CD4-positive, alpha-beta T cell treated with Interleukin-21 for 1 hour (primary cell): ENCODE data around the gene SIRPD.
"Not testable (repeated sequence)": the region's sequence is repeated elsewhere in the genome, so short reads cannot be mapped to it uniquely, and the experiment has no call there.

Experiments used
- DNase-seq: peaks from one replicate; pipeline ENCODE4 v3.0.0-alpha.2; 2020

SIRPD gene

DNA sequence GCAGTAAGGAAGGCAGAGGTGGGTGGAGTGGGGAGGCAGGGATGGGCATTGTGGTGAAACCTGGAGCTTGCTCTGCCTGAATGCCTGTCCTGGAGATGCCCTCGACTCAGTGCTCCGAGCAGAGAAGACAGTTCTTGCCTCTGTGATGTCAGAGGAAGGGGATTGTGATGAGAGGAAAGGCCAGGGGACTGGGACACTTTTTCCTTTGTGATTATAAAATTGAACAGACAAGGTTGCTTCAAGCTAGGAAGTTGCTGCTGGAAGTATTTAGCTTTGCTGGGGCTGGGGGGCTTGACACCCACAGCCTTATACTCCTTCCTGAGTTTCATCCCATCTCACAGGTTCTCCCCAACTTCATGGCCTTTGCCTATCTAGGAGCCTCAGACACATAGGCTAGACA lies at the start of gene SIRPD:
SIRPD (minus strand) TSS at position 101 of the 400 bp plus-strand sequence; CDS start at position 49, 52 bp downstream.
- DNase-seq: no peak

GRCh38 chr20:1600736-1601135 lies 43.2 kb upstream of the SIRPD start:
- DNase-seq: no peak

- DNase-seq: no peak
Measured at GRCh38 chr20:1595333-1595732, 37.8 kb upstream of the SIRPD start.

DNA sequence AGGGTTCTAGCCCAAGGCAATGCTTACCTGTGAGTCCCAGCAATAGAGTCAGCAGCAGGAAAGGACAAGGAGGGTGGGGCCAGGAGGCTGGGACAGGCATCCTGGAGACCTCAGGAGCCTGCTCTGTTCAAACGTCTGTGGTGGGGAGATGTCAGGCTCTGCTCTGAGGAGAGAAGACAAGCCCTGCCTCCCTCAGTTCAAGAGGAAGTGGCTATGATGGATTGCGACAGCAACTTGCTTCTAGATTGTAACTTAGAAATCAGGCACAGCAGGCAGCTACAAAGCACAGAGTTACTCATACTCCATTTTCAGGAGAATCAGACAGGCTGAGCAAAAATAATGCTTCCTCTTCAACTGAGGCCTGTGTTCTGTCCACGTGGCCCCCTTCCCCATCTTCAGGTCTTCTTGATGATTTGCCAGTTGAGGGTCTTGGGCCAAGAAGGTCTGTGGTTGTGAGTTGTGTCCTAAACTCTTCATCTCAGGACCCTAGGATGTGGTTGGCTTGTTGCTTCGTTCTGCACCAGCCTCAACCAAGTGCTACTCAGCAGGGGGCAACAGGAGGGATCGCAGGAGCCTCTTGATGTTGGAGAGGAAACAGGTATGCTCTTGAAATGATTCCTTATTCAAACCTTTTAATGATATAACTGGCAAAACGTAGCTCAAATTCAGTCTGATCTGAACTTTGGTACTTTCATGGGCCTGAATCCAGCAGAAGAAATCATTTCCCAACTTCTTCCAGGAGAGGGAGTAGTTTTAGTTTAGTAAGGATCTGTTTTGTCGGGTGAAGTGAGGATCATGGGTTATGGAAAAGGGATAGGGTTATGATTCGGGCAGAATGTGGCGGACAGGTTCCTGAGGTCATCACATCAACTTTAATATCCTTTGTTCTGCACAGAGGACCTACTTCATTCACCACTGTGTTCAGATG lies 31.3 kb upstream of the SIRPD start:
- no peak for DNase-seq

- no peak for DNase-seq
Measured at GRCh38 chr20:1587781-1588532, 30.5 kb upstream of the SIRPD start.

GRCh38 chr20:1579488-1579887 lies 22.0 kb upstream of the SIRPD start:
- no peak for DNase-seq

DNA sequence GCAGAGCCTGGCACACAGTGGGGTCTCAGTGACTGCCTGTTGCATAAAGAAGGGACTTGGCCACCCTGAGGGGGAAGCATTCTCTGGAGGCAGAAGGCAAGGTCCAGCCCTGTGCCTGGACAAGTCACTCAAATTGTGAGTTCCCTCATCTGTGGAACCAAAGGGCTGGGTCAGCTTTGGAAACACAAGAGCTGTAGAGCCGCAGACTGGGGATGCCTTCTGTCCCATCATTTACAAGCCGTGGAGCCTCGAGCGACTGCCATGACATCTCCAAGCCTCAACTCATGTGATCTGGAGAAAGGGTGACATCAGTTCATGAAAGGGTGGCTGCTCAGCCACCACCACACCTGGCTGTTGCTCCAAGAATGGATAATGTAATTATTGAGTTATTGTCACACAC lies 20.4 kb upstream of the SIRPD start:
- DNase-seq: no peak

DNA sequence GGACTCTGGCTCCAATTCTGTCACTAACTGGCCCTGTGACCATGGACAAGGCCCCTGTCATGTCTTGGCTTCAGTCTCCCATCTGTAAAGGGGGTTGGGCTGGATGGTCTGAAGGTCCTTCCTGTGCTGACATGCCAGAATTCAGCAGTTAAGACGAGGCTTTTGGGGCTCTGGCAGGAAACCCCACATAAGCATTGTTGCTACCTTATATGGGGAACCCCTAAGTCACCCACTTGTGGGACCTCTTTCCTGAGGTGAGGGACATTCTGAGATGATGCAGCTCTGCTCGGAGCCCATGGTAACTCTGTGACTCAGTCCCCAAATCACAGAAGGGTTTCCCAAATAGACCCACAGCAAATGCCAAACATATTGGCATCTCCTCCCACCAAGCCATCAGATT lies 19.8 kb upstream of the SIRPD start:
- not testable (repeated sequence) for DNase-seq

- DNase-seq: no peak
Measured at GRCh38 chr20:1576641-1577040, 19.1 kb upstream of the SIRPD start.

DNA sequence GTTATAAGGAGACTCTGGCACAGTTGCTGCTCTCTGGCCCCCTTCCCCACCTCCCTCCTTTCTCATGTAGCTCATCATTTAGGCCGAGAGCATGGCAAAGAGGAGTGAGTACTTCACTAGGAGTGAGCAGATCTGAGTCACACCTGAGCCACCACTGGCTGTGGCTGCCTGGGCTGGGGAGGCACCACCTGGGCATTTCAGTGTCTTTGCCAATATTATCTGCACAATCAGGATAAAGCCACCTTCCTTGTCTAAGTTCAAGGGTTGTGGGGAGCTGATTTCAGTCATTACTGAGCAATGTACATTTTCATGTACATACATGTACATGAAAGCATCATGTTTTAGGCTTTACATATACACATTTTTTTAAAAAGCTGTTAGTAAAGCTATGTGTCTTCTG lies 18.5 kb upstream of the SIRPD start:
- not testable (repeated sequence) for DNase-seq

GRCh38 chr20:1571583-1571982 lies 14.1 kb upstream of the SIRPD start:
- not testable (repeated sequence) for DNase-seq

DNA sequence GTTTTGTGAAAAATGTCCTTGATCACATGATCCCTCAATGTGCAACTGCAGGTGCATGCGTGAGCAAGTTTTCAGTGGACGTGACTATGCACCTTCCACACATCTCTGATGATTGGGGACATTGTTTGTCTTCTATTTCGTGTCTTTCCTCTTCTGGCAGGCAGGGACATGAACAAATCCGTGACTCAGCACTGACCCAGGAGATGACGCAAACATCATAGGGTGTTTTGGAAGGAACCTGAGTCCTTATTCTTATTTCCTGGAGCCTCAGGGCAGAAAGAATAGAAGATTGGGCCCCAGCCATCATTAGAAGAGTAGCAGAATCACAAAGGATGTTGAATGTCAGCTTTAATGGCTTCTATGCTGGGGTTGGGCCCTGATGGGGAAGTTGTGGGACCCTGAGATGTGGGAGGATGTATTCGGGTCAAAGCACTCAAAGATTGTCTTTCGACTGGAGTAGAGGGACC lies 11.9 kb upstream of the SIRPD start:
- no peak for DNase-seq

- no peak for DNase-seq
Measured at GRCh38 chr20:1568163-1568490, 10.6 kb upstream of the SIRPD start.

GRCh38 chr20:1567392-1568162 lies 10.1 kb upstream of the SIRPD start:
- no peak for DNase-seq

DNA sequence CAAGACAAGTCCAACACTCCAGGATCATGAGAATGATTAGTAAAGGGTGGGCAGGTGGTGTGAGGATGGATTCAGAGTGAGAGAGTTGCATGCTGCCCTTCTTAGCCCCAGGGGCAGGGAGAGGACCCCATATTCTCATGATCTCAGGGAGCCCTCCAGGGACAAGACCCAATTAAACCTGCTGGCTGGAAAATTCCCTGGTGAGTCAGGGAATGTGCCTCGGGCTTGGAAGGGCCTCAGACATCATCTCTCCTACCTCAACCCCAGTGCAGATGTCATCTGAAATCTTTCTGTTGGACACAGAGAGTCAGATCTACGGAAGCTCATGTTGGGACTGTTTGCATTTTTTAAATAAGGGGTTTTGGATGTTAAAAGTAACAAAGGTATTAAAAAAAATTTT lies 9.2 kb upstream of the SIRPD start:
- DNase-seq: no peak

DNA sequence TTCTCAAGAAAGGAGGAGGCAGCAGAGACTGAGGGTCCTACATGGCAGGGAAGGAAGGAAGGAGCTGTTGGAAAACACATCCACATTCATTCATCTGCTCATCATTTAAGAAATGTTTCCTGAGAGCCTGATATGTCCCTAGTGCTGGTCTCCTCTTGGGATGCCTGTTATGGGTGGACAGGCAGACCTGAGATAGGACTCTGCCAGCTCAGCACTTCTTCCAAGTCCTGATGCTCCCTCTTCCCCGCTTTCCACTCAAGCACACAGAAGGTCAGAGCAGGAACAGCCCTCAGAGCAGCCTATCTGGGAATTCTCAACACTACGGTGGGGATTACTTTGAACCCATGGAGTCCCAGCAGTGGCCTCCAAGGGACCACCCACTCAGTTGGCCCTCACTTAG lies 8.0 kb upstream of the SIRPD start:
- DNase-seq: no peak

DNA sequence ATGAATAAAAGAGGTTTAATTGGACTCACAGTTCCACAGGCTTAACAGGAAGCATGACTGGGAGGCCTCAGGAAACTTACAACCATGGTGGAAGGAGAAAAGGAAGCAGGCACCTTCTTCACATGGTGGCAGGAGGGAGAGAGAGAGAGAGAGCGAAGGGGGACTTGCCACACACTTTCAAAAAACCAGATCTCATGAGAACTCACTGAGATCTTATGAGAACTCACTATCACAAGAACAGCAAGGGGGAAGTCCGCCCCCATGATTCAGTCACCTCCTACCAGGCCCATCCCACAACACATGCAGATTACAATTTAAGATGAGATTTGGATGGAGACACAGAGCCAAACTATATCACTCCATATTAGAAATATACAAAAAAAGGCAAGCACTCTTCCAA lies 6.1 kb upstream of the SIRPD start:
- no peak for DNase-seq

DNA sequence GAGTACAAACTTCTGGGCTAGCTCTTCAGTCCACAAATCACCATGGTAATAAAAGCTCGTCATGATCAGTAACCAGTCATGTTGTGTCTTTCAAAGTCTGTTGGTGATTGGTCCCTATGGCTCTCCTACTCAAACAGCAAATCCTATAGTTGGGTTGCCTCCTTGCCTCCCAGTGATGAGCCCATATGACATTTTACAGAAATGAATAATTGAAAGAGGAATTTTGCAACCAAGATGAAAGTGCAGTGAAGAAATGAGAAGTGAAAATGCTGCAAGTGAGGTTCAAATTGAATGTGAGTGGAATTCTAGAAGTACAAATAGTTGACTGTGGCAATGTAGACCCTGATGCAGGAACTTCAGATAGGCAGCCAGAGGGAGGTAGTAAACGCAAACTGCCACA lies 5.1 kb upstream of the SIRPD start:
- no peak for DNase-seq

- DNase-seq: no peak
Measured at GRCh38 chr20:1561350-1561749, 3.8 kb upstream of the SIRPD start.

DNA sequence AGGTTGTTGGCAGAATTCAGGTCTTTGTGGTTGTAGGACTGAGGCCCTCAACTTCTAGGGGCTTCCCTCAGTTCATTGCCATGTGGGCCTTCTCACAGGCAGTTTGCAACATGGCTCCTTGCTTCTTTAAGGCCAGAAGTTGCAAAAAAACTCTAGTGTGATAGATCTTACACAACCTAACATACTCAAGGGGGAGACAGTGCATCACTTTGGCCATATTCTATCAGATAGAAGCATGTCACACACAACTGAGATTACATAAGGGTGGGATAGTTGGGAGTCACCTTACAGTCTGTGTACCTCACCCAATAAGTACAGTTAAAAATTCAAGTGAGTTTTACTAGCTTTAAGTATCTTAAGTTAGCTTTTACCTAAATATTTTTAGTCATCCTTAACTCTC lies 1.6 kb downstream of the SIRPD start:
- DNase-seq: peak; percentile 52

GRCh38 chr20:1539816-1540419 lies 17.6 kb downstream of the SIRPD start:
- no peak for DNase-seq

- DNase-seq: no peak
Measured at GRCh38 chr20:1538655-1539054, 18.9 kb downstream of the SIRPD start.

DNA sequence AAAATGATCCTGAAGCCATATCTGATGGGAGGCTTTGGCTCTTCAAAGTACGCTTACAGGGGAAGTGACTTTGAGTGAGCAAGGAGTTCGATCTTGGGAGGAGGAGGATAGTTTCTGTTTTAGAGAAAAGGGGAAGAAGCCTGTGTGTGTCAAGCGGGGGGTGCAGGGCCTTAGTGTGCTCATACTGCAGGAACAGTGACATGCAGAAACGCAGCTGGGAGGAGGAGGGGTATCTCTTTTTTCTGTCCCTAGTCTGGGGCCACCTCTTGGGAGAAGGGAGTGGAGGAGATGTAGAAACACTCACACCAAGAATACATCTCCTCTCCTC lies 19.8 kb downstream of the SIRPD start:
- DNase-seq: peak; percentile 12
